Lower lobe of right lung (tissue), 2 donors: ENCODE results near the gene TNNC1. TPM values are rescaled to one million over a fixed set of nuclear protein-coding genes. Genes with fewer than 3 reads are reported as not detected.

Source experiments
- ATAC-seq, 2 donors: fragments of 200-7000 bp; cut with Tn5 transposase; one replicate each; pipeline ENCODE4 v1.9.1; 2020 to 2022; ENCODE audit warnings: mild to moderate bottlenecking in 2 of 2, moderate library complexity in 2 of 2
- DNase-seq: peaks from one replicate; pipeline ENCODE4 v3.0.0-alpha.2; 2020
- H3K27ac ChIP-seq: fragments of 200-600 bp; one replicate; pipeline ENCODE4 v1.8.0; 2022
- H3K27me3 ChIP-seq: fragments of 200-600 bp; one replicate; pipeline ENCODE4 v1.8.0; 2022; ENCODE audit warnings: low read depth
- H3K36me3 ChIP-seq: fragments of 200-600 bp; one replicate; pipeline ENCODE4 v1.8.0; 2022; ENCODE audit warnings: mild to moderate bottlenecking
- H3K4me1 ChIP-seq: fragments of 200-600 bp; one replicate; pipeline ENCODE4 v1.8.0; 2022
- H3K4me3 ChIP-seq: fragments of 200-600 bp; one replicate; pipeline ENCODE4 v1.8.0; 2022; ENCODE audit warnings: mild to moderate bottlenecking
- H3K9me3 ChIP-seq: fragments of 200-600 bp; one replicate; pipeline ENCODE4 v1.8.0; 2022
- intact Hi-C: fragments of 100-400 bp; cut with DNase I; formaldehyde crosslinking; loops from one replicate; pipeline ENCODE4 v1.11.0; 2022
- total RNA-seq: library from RNA; stranded (reverse); fragmentation: NEBNext Ultra II Directional; extraction: Animal tissue kit (Norgen Biotek cat#: 25700); gene quantifications from one replicate; pipeline ENCODE4 v1.2.1, GENCODE V29; 2021
- TF ChIP-seq, protein P1 (sequence below): fragments of 200-600 bp; IDR thresholded peaks from one replicate; pipeline ENCODE4 v1.8.0; 2022; ENCODE audit warnings: antibody characterized with exemption, mild to moderate bottlenecking
- donor health status: DM: no; HTN: yes; CAD: no; lungs with severe emphysema.

The TNNC1 gene
- total RNA-seq, 1 donor from 2014 or later = 44.0 TPM

DNA sequence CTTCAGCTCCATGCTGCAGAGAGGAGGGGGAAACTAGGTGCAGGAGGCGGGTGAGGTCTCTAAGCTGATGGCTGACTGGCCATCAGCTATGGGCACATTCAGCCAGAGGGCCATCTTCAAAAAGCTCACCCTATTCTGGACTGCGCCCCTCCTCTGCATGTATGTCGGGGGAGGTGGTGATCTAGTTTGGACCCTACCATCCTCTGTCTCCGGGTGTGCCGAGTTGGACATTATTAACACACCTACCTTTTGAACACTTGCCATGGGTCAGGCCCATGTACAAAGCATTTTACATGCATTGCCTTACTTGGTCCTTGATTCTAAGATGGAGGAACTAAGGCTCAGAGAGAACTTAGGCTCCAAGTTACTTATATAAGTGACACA, 3.0 kb upstream of the TNNC1 start:
- ATAC-seq (no peak), DNase-seq (no peak)
- intact Hi-C loops = no loop called here
- TF ChIP-seq, protein P1, sequence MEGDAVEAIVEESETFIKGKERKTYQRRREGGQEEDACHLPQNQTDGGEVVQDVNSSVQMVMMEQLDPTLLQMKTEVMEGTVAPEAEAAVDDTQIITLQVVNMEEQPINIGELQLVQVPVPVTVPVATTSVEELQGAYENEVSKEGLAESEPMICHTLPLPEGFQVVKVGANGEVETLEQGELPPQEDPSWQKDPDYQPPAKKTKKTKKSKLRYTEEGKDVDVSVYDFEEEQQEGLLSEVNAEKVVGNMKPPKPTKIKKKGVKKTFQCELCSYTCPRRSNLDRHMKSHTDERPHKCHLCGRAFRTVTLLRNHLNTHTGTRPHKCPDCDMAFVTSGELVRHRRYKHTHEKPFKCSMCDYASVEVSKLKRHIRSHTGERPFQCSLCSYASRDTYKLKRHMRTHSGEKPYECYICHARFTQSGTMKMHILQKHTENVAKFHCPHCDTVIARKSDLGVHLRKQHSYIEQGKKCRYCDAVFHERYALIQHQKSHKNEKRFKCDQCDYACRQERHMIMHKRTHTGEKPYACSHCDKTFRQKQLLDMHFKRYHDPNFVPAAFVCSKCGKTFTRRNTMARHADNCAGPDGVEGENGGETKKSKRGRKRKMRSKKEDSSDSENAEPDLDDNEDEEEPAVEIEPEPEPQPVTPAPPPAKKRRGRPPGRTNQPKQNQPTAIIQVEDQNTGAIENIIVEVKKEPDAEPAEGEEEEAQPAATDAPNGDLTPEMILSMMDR = no peak
- no peaks in the 10 kb centered on the region for H3K27me3 ChIP-seq
- H3K36me3 ChIP-seq = peaks cover 44% of the 10 kb centered on the region
- peak overlapping the region; percentile 74 for H3K4me3 ChIP-seq
- H3K4me1 ChIP-seq = peaks cover 33% of the 10 kb centered on the region
- H3K27ac ChIP-seq = peak overlapping the region; percentile 92
- no peaks in the 10 kb centered on the region for H3K9me3 ChIP-seq

DNA sequence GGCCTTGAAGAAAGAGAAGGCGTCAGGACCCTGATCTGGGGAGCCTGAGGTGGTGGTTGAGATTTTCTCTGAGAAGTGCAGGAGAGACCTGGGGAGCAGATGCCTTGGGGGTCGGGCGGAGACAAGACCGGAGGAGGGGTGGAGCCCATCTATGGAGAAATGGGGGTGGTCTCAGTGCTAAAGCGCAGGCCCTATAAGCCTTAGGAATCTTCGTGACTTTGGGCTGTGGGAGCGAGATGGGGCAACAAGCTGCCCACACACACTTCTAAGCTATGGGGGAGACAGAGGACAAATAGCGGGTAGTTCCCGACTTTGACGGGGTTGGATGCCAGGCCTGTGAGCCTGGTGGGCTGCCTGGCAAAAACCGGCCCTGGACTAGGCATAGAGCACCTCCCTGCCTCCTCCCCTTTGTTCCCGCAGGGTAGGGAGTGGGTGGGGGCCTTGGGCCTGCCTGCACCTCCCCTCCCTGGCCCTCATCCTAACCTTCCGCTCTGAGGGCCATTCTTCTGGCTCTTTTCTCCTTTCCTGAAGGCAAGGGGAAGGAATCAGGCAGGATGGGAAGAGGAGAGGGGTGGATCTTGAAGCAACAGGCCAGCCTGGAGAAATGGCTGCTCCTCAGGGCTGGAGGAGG, 2.4 kb upstream of the TNNC1 start:
- H3K27me3 ChIP-seq = no peaks in the 10 kb centered on the region
- H3K4me1 ChIP-seq = peaks cover 33% of the 10 kb centered on the region
- intact Hi-C loops = no loop called here
- TF ChIP-seq, protein P1 = no peak
- peak overlapping the region; percentile 74 for H3K4me3 ChIP-seq
- peak; percentile 35 to 39 for ATAC-seq
- H3K36me3 ChIP-seq = peaks cover 39% of the 10 kb centered on the region
- H3K27ac ChIP-seq = peak overlapping the region; percentile 92
- DNase-seq = no peak
- H3K9me3 ChIP-seq = no peaks in the 10 kb centered on the region

DNA sequence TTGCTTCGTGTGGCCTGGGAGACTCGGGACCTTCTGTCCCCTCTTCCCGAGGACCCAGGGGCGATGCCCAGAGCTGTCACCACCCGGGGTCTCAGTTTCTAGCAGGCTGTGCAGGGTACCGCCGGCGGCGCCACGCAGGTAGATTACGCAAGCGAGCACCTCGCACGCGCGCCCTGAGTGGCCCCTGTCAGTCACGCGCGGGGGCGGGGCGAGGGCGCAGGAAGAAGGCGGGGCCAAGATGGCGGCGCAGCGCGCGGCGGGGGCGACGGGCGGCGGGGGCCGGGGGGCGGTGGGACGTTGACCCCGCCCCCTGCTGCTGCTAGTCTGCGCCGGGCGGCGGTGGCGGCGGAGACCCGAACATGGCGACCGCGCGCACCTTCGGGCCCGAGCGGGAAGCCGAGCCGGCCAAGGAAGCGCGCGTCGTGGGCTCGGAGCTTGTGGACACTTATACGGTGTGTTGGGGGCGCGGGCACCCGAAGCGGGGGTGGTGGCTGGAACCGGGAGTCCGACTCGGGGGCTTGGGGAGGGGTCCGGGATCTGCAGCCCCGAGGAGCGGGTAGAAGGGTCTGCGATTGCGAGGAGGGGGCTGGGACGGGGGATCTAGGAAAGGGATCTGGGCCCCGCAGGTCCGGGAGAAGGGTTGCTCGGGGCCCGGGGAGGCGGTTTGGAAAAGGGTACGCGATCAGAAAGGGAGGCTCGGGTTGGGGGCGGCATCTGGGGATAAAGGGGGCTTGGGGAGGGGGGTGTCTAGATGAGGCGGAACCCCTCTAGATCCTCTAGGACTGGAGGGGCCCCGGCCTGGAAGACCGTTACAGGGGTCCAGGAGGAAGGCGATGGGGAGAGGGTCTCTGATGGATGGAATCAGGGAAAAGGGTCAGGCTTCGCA, 1.7 kb upstream of the TNNC1 start, which contains the start of gene NISCH:
NISCH (plus strand) TSS at position 322 of the 886 bp plus-strand sequence; CDS start at position 360, 38 bp downstream.
- no peaks in the 10 kb centered on the region for H3K27me3 ChIP-seq
- intact Hi-C loops = no loop called here
- H3K36me3 ChIP-seq = peaks cover 31% of the 10 kb centered on the region
- DNase-seq = peak; percentile 94
- peak within 1 kb of the TSS; percentile 92 for H3K27ac ChIP-seq
- ATAC-seq = peak; percentile 92 to 93
- H3K4me1 ChIP-seq = peaks cover 33% of the 10 kb centered on the region
- TF ChIP-seq, protein P1 = no peak
- H3K4me3 ChIP-seq = peak within 1 kb of the TSS; percentile 74
- H3K9me3 ChIP-seq = no peaks in the 10 kb centered on the region

DNA sequence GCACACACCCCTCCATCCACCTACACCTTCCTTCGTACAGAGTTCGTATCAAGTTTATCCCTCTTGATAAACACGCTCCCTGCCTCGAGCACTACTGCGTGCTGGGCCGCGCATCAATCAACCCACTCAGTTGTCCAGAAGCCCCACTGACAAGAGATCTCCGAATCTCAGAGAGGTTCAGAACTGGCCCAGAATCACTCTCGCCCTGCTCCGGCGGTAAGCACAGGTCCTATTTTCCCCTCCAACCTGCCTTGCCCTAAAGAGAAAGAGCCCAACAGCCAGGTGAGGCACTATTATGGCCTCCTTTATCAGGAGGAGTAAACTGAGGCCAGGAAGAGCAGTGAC, 1.1 kb upstream of the TNNC1 start:
- Histone ChIP-seq H3K4me3 (peak overlapping the region; percentile 74), H3K27me3 (no peaks in the 10 kb centered on the region), H3K27ac (peak overlapping the region; percentile 92), H3K36me3 (peaks cover 25% of the 10 kb centered on the region), H3K4me1 (peaks cover 38% of the 10 kb centered on the region), H3K9me3 (no peaks in the 10 kb centered on the region)
- DNase-seq (no peak), ATAC-seq (peak; percentile 0 to 3)
- intact Hi-C loops = no loop called here
- TF ChIP-seq, protein P1 = no peak

DNA sequence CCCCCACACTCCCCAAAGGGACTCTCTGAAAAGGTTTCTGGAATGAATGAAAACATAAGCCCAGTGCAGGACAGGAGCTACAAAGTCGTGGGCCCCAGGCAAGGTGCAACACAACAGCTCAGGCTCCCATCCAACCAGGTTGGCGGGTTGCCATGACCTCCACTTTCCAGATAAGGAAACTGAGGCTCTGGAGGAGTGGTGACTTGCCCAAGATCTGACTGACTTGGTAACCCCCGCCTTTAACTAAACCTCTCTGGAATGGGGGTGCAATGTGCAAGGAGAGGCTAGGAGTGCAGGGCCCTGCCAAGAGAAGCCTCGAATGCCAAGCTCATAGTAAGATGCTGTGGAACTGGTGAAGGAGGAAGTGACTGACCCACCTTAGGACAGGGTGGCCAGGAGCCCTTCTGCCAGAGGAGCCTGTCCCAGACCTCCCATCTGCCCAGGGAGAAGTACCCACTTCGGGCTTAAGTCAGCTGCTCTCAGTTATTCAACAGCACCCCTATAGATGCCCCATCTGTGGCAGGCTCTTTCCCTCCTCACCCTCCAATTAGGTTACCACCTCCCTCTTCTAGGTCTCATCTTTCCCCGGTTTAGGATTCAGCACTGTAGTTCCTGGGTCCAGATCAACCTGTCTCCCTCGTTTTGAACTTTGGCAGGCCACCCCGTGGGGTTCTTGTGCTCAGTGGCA, 553 bp upstream of the TNNC1 start:
- DNase-seq = no peak
- TF ChIP-seq, protein P1 = no peak
- H3K4me3 ChIP-seq = peak overlapping the region; percentile 74

More for the DNA sequence above, 553 bp upstream of the TNNC1 start:
- H3K9me3 ChIP-seq = no peaks in the 10 kb centered on the region
- peak in 1 of 2 donors; percentile 0 for ATAC-seq
- peaks cover 42% of the 10 kb centered on the region for H3K4me1 ChIP-seq
- intact Hi-C loops = no loop called here
- H3K27ac ChIP-seq = peak overlapping the region; percentile 92
- no peaks in the 10 kb centered on the region for H3K27me3 ChIP-seq
- peaks cover 20% of the 10 kb centered on the region for H3K36me3 ChIP-seq
